OCI-LY7 (cell line): ENCODE data around the gene CCDC187. TPM values are rescaled to one million over a fixed set of nuclear protein-coding genes. Genes with fewer than 3 reads are reported as not detected.

Experiments
- BruUV-seq: library from RNA; stranded (reverse); fragments of 400-500 nt; replicated peaks from 2 replicates; lab custom pipeline; 2021; lab: Mats Ljungman, UMichigan
- CTCF ChIA-PET: fragments of 300-600 bp; sonication (Branson Sonifier 250); formaldehyde crosslinking; loops from one replicate; lab custom pipeline; 2022; ENCODE audit warnings: antibody characterized with exemption; ENCODE audit not compliant: unreplicated experiment; lab: Charles Lee
- POLR2A ChIA-PET: fragments of 300-600 bp; sonication (Branson Sonifier 250); formaldehyde crosslinking; loops from one replicate; lab custom pipeline; 2022; ENCODE audit warnings: antibody characterized with exemption; lab: Charles Lee
- DNase-seq: peaks from one replicate; pipeline ENCODE4 v3.0.0-alpha.2; 2015; ENCODE audit warnings: low spot score
- H2AFZ ChIP-seq: fragments of 200-600 bp; sonication (generic), shearing (Covaris generic); 2 replicates; pipeline ENCODE4 v1.6.1; 2014; ENCODE audit warnings: mild to moderate bottlenecking, antibody characterized with exemption, low read length, moderate library complexity
- H3K27ac ChIP-seq: fragments of 200-600 bp; sonication (generic); 2 replicates; pipeline ENCODE4 v1.5.1; 2014; ENCODE audit warnings: mixed run types, low read depth, mild to moderate bottlenecking, moderate library complexity, low read length, inconsistent platforms; ENCODE audit not compliant: poor library complexity, severe bottlenecking
- H3K36me3 ChIP-seq: fragments of 200-600 bp; sonication (generic); 2 replicates; pipeline ENCODE4 v1.6.1; 2014; ENCODE audit warnings: mild to moderate bottlenecking, antibody characterized with exemption, low read length, moderate library complexity, mixed read lengths; ENCODE audit not compliant: insufficient read depth
- H3K4me1 ChIP-seq: fragments of 200-600 bp; sonication (generic); 2 replicates; pipeline ENCODE4 v1.5.1; 2014; ENCODE audit warnings: mild to moderate bottlenecking, low read length; ENCODE audit not compliant: insufficient read depth, poor library complexity, severe bottlenecking
- H3K4me2 ChIP-seq: fragments of 200-600 bp; sonication (generic); 2 replicates; pipeline ENCODE4 v1.6.1; 2014; ENCODE audit warnings: mild to moderate bottlenecking, low read length
- H3K4me3 ChIP-seq: fragments of 200-600 bp; sonication (generic); 2 replicates; pipeline ENCODE4 v1.5.1; 2014; ENCODE audit warnings: mild to moderate bottlenecking, low read depth, low read length; ENCODE audit not compliant: poor library complexity, severe bottlenecking
- H3K79me2 ChIP-seq: fragments of 200-600 bp; sonication (generic); 2 replicates; pipeline ENCODE4 v1.6.1; 2016; ENCODE audit warnings: low read depth, mild to moderate bottlenecking, low read length, moderate library complexity, mixed read lengths; ENCODE audit not compliant: insufficient read depth
- H3K9me2 ChIP-seq: fragments of 200-600 bp; sonication (generic); 2 replicates; pipeline ENCODE4 v1.6.1; 2016; ENCODE audit warnings: mild to moderate bottlenecking, low read length, mixed read lengths; ENCODE audit not compliant: insufficient read depth
- H3K9me3 ChIP-seq: fragments of 200-600 bp; sonication (generic); 2 replicates; pipeline ENCODE4 v1.6.1; 2014; ENCODE audit warnings: mild to moderate bottlenecking, mixed run types, low read length, mixed read lengths
- H4K20me1 ChIP-seq: fragments of 200-600 bp; sonication (generic); 2 replicates; pipeline ENCODE4 v1.6.1; 2014; ENCODE audit warnings: mild to moderate bottlenecking, antibody characterized with exemption, low read length, moderate library complexity, mixed read lengths; ENCODE audit not compliant: insufficient read depth
- CTCF ChIP-seq: fragments of 200-600 bp; sonication (generic); conservative IDR thresholded peaks from 2 replicates; pipeline ENCODE4 v1.5.1; 2014; ENCODE audit warnings: mild to moderate bottlenecking, antibody characterized with exemption, low read length, moderate library complexity, mixed read lengths
- EZH2phosphoT487 ChIP-seq: fragments of 200-600 bp; sonication (generic); IDR thresholded peaks from 2 replicates; pipeline ENCODE4 v1.6.1; 2018; ENCODE audit warnings: low read depth, borderline replicate concordance, mild to moderate bottlenecking, mixed run types, antibody characterized with exemption, low read length, moderate library complexity, mixed read lengths
- intact Hi-C: fragments of 100-400 bp; cut with micrococcal nuclease; formaldehyde crosslinking; loops from one replicate; pipeline ENCODE4 v1.10.0; 2022; ENCODE audit not compliant: unreplicated experiment
- total RNA-seq, 2 experiments: library from RNA; depleted of rRNA in 1 of 2; stranded (reverse); fragments of >200 nt in 1 of 2; shearing (Covaris generic) in 1 of 2; gene quantifications; 2 replicates each; pipeline ENCODE4 v1.2.3, GENCODE V29; 2014 to 2022

The CCDC187 gene
- total RNA-seq, 2 experiments from 2014 or later: not detected

- TF ChIP-seq CTCF: no peak
- no peak for TF ChIP-seq EZH2phosphoT487
- Histone ChIP-seq H3K9me3 (no peaks in the 10 kb centered on the region), H3K4me1 (peaks cover 59% of the 10 kb centered on the region), H3K79me2 (peaks cover 59% of the 10 kb centered on the region), H3K27ac (peak overlapping the region; percentile 86), H4K20me1 (peaks cover 26% of the 10 kb centered on the region), H3K4me3 (peak overlapping the region; percentile 98), H2AFZ (no peak overlapping the region), H3K9me2 (no peaks in the 10 kb centered on the region), H3K4me2 (peak overlapping the region; percentile 92), H3K36me3 (peaks cover 38% of the 10 kb centered on the region)
- POLR2A ChIA-PET: no interaction called here
- peak; percentile 84 for DNase-seq
- intact Hi-C loops: loop anchor here (5.0 kb wide), 1 partner anchor 232 kb away; no protein-coding TSS in a partner anchor
- no TSS peak for BruUV-seq
- CTCF ChIA-PET: no interaction called here
These were observed 59.5 kb downstream of the CCDC187 start for GRCh38 chr9:136244122-136244968.

GRCh38 chr9:136243631-136244030 lies 60.3 kb downstream of the CCDC187 start:
- no peak overlapping the region for H2AFZ ChIP-seq
- peaks cover 66% of the 10 kb centered on the region for H3K4me1 ChIP-seq
- H3K27ac ChIP-seq: peak overlapping the region; percentile 86
- BruUV-seq: TSS peak; percentile 72
- no peak for TF ChIP-seq EZH2phosphoT487
- TF ChIP-seq CTCF: no peak
- intact Hi-C loops: loop anchor here (1.0 to 5.0 kb wide), 3 partner anchors 18 to 231 kb away; no protein-coding TSS in a partner anchor
- peaks cover 34% of the 10 kb centered on the region for H4K20me1 ChIP-seq
- peaks cover 45% of the 10 kb centered on the region for H3K36me3 ChIP-seq
- peak overlapping the region; percentile 92 for H3K4me2 ChIP-seq
- H3K4me3 ChIP-seq: peak overlapping the region; percentile 98
- ChIA-PET POLR2A (interaction anchor here (1.5 kb wide), 1 partner anchor 21 kb away, joined by 6 read pairs; no protein-coding TSS in a partner anchor), CTCF (interaction anchor here (0.8 kb wide), 1 partner anchor 21 kb away, joined by 4 read pairs; no protein-coding TSS in a partner anchor)
- peaks cover 66% of the 10 kb centered on the region for H3K79me2 ChIP-seq
- H3K9me3 ChIP-seq: no peaks in the 10 kb centered on the region
- no peaks in the 10 kb centered on the region for H3K9me2 ChIP-seq
- DNase-seq: no peak
